C4-2B (cell line): ENCODE measurements around the gene CPXM1.

Experiments
- H3K27ac ChIP-seq: fragments of 450-650 bp; 2 replicates; pipeline ENCODE4 v1.5.1; 2017
- ZFX ChIP-seq: fragments of 450-650 bp; IDR thresholded peaks from 2 replicates; pipeline ENCODE4 v1.6.1; 2017
- TF ChIP-seq, protein P1 (sequence below): fragments of 450-650 bp; conservative IDR thresholded peaks from 2 replicates; pipeline ENCODE4 v1.5.1; 2017; ENCODE audit warnings: mild to moderate bottlenecking

Gene CPXM1

DNA sequence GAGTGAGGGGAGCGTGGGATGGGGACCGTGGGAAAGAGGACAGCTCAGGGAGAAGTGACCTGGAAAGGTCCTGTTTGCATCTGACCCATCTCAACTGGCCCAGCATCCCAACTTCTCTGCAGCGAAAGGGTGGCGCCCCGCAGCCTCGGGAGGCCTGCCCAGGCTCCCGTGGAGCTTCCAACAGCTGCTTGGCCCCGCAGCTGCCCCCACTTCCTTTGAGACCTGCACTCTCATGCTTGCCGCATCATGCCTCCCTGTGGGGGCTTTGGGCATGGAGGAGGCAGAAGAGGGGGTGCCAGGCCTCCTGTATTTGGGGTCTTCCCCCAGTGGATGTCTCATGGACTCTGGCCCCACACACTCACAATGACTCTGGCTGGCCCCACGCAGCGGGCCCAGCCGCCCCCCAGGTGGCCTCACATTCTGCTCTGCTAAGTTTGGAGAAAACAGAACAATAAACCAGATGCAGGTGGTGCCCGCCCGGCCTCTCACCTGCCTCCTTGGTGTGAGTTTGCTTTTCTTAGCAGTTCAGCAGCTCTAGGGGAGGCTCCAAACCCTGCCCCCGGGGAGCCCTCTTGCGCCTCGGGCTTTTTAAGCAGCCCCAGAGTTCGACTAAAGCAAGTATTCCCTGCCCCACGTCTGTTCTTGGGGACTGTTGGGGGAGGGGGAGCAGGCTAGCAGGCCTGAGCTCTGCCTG lies 40.7 kb downstream of the CPXM1 start:
- no peak overlapping the region for H3K27ac ChIP-seq
- TF ChIP-seq ZFX: no peak
- TF ChIP-seq, protein P1, sequence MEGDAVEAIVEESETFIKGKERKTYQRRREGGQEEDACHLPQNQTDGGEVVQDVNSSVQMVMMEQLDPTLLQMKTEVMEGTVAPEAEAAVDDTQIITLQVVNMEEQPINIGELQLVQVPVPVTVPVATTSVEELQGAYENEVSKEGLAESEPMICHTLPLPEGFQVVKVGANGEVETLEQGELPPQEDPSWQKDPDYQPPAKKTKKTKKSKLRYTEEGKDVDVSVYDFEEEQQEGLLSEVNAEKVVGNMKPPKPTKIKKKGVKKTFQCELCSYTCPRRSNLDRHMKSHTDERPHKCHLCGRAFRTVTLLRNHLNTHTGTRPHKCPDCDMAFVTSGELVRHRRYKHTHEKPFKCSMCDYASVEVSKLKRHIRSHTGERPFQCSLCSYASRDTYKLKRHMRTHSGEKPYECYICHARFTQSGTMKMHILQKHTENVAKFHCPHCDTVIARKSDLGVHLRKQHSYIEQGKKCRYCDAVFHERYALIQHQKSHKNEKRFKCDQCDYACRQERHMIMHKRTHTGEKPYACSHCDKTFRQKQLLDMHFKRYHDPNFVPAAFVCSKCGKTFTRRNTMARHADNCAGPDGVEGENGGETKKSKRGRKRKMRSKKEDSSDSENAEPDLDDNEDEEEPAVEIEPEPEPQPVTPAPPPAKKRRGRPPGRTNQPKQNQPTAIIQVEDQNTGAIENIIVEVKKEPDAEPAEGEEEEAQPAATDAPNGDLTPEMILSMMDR: no peak

DNA sequence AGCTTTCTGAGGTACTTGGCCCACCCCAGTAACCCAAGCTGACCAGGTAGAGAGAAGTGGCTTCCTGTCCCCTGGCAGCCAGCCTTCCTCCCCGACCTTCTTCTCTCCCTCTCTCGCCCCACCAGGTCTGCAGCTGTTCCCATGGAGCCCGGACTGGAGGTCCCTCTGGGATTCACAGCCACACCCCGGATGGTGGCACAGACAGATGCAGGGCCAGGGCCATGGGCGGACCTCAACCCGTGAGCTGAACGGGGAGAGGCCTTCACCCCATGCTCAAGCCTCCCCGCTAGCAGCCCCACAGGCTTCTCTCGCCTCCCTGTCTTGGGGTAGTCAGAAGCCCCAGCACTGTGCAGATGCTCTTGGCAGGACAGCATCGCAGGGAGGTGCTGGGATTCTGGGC lies 41.3 kb downstream of the CPXM1 start:
- TF ChIP-seq, protein P1: no peak
- TF ChIP-seq ZFX: no peak
- no peak overlapping the region for H3K27ac ChIP-seq

DNA sequence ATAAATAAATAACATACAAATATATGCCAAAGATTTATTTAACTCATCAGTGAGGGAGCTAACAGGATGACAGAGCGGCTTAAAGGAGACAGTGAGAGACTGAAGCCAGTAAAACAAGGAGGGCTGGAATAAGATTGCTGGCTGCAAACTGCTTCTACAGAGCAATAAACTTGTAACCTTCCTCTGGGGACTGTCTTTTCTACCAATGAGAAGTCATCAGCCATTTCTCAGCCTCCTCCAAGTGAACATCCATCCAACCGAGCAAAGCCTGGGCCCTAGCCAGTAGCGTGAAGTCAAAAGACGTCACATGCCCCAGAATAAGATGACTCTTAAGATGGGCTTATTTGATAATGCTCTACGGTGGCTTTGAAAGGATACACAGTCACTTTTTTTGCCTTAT lies 42.5 kb downstream of the CPXM1 start:
- TF ChIP-seq ZFX: no peak
- TF ChIP-seq, protein P1: no peak

DNA sequence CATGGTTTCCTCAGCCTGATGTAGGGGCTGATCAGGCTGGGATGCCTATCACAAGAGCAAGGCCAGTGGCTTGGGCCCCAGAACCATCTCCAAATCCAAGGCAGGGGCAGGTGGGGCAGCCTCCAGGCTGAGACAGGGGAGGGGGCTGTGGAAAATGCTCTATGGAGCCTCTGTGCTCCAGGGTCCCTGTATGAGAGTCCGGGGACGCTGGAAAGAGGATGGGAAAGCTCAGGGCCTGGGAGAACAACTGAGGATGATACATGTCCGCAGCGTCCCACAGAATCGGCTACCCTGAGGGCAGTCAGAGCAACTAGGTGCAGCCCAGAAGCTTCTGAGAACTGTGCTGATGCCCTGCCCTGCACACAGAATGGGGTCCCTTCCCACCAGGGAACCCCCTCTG lies 43.4 kb downstream of the CPXM1 start:
- H3K27ac ChIP-seq: no peak overlapping the region
- TF ChIP-seq, protein P1: no peak
- TF ChIP-seq ZFX: no peak

More for the DNA sequence above, 42.5 kb downstream of the CPXM1 start:
- H3K27ac ChIP-seq: no peak overlapping the region

DNA sequence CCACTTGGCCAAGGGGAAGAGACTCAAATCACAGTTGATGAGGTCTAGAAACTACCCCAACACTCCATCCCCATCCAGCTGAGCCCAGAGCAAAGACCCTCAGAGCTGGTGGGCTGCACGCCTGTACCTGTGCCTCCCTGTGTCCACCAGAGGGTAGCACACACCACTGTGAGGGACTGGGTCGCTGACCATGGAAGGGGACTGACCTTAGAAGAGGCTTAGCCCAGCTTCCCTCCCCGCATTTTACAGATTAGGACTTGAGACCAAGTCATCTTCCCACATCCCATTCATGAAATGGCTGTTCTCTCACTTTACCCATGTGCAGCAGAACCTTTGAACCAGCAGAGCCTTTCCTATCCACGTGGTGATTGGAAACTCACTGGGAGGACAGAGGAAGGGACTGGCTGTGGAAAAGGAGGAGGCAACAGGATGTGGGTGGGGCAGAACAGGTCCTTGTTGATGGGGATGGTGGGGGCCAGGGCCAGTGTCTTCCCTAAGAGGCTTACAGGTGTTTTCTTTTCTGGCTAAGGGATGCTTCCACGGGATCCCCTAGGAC lies 44.3 kb downstream of the CPXM1 start:
- TF ChIP-seq, protein P1: peak; percentile 68
- TF ChIP-seq ZFX: no peak

DNA sequence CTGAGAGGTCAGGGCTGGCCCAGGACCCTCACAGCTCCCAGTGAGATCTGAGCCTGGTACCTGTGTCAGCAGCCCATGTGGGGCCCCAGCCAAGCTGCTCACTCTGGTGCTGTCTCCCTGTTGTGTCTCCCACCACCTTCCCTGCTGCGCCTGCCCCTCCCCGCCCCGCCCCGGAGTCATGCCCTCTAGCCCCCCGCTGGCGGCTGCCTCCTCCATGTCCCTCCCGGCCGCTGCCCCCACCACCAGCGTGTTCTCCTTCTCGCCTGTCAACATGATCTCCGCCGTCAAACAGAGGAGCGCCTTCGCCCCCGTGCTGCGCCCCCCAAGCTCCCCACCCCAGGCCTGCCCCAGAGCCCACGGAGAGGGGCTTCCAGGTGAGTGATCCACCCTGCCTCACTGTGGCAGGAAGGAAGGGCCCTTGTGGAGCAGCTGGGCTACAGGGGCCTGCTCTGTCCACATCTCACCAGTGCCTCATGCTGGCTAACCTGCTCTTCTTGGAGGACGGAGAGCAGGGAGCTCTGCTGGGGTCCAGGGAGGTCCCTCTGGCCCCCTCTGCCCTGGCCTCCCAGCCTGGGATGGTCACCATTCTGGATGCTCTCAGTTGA lies 44.9 kb downstream of the CPXM1 start:
- TF ChIP-seq ZFX: no peak
- TF ChIP-seq, protein P1: no peak
- no peak overlapping the region for H3K27ac ChIP-seq

More for the DNA sequence above, 44.3 kb downstream of the CPXM1 start:
- H3K27ac ChIP-seq: no peak overlapping the region

DNA sequence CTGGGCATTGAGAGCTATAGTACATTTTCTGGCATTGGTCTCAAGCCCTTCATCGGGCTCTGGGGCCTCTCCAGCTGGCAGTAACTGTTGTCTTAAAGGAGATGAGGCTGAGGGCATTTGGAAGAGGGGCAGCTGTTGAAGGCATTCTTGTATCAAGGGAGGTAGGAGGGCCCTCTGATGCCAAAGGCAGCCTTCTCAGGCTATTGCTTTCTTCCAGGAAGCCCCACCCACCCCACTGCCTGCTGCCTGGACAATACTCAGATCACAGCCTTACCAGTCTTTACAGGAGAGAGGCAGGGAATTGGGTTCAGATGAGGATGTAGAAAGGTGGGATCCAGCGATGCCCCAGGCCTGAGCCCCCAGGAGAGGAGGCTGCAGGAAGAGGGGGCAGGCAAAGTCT lies 46.0 kb downstream of the CPXM1 start:
- TF ChIP-seq, protein P1: no peak
- no peak for TF ChIP-seq ZFX
- H3K27ac ChIP-seq: no peak overlapping the region
